ENCODE results near the gene PPP1R1C. TPM values are rescaled to one million over a fixed set of nuclear protein-coding genes. Genes with fewer than 3 reads are reported as not detected.

The PPP1R1C gene
- total RNA-seq, 2 experiments from 2014 or later, result not detected

DNA sequence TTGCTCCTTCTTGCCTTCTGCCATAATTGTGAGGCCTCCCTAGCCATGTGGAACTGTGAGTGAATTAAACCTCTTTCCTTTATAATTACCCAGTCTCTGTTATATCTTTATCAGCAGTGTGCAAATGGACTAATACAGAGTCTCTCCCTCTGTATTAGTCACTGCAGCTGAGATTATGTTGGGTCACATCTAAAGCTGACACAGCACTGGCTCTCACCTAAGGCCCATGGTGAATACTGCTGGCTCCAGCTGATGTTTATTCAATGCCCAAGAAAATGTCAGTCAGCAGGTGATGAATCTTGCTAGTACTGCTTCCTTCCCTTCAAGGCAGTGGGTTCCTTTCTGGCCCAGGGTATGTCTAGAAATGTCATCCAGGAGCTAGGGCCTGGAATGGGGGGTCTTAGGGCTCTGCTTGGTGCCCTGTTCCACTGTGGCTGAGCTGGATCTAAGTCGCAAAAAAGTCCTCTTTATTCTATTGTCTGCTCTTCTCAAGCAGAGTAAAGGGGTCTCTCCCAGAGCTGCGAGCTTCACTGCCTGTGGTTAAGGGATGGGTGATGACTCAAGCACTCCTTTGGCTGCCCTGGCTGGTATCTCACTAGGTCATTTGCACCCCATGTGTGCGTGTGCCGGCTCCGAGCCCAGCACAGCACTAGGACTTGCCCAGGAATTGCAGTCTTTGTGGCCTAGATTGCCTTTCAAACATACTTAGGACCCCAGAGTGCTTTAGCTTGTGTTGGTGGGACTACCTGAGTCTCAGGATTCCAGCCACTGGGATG lies 29.9 kb downstream of the PPP1R1C start:
- intact Hi-C loops (cut with micrococcal nuclease; ENCODE audit: unreplicated experiment), result no loop called here
- no TSS peak for BruUV-seq (replicated peaks)
- DNase-seq (ENCODE audit: low spot score), result no peak
- ChIA-PET CTCF (ENCODE audit: unreplicated experiment) (no interaction called here), POLR2A (no interaction called here)
- Histone ChIP-seq H2AFZ (ENCODE audit: low read length) (no peak overlapping the region), H3K4me2 (ENCODE audit: low read length) (no peak overlapping the region), H3K27ac (ENCODE audit: low read depth, low read length, poor library complexity, severe bottlenecking) (no peak overlapping the region), H3K4me1 (ENCODE audit: insufficient read depth, low read length, poor library complexity, severe bottlenecking) (no peaks in the 10 kb centered on the region), H3K36me3 (ENCODE audit: insufficient read depth, low read length) (no peaks in the 10 kb centered on the region), H3K4me3 (ENCODE audit: low read depth, low read length, poor library complexity, severe bottlenecking) (no peak overlapping the region), H3K79me2 (ENCODE audit: insufficient read depth, low read depth, low read length) (no peaks in the 10 kb centered on the region), H3K9me3 (ENCODE audit: low read length) (0 out of 2 replicates have a peak, but pooled peaks cover 4% of the 10 kb centered on the region), H3K9me2 (ENCODE audit: insufficient read depth, low read length) (no peaks in the 10 kb centered on the region), H4K20me1 (ENCODE audit: insufficient read depth, low read length) (no peaks in the 10 kb centered on the region)
- no peak for TF ChIP-seq EZH2phosphoT487 (IDR thresholded peaks at IDR 0.05; ENCODE audit: borderline replicate concordance, low read depth, low read length)
- TF ChIP-seq, protein P1, sequence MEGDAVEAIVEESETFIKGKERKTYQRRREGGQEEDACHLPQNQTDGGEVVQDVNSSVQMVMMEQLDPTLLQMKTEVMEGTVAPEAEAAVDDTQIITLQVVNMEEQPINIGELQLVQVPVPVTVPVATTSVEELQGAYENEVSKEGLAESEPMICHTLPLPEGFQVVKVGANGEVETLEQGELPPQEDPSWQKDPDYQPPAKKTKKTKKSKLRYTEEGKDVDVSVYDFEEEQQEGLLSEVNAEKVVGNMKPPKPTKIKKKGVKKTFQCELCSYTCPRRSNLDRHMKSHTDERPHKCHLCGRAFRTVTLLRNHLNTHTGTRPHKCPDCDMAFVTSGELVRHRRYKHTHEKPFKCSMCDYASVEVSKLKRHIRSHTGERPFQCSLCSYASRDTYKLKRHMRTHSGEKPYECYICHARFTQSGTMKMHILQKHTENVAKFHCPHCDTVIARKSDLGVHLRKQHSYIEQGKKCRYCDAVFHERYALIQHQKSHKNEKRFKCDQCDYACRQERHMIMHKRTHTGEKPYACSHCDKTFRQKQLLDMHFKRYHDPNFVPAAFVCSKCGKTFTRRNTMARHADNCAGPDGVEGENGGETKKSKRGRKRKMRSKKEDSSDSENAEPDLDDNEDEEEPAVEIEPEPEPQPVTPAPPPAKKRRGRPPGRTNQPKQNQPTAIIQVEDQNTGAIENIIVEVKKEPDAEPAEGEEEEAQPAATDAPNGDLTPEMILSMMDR (conservative IDR thresholded peaks at IDR 0.05; ENCODE audit: low read length), result no peak

- Histone ChIP-seq H3K9me2 (ENCODE audit: insufficient read depth, low read length) (no peaks in the 10 kb centered on the region), H3K79me2 (ENCODE audit: insufficient read depth, low read depth, low read length) (no peaks in the 10 kb centered on the region), H3K4me3 (ENCODE audit: low read depth, low read length, poor library complexity, severe bottlenecking) (no peak overlapping the region), H3K27ac (ENCODE audit: low read depth, low read length, poor library complexity, severe bottlenecking) (no peak overlapping the region), H4K20me1 (ENCODE audit: insufficient read depth, low read length) (no peaks in the 10 kb centered on the region), H3K9me3 (ENCODE audit: low read length) (no peaks in the 10 kb centered on the region), H3K4me2 (ENCODE audit: low read length) (no peak overlapping the region), H2AFZ (ENCODE audit: low read length) (no peak overlapping the region), H3K4me1 (ENCODE audit: insufficient read depth, low read length, poor library complexity, severe bottlenecking) (no peaks in the 10 kb centered on the region), H3K36me3 (ENCODE audit: insufficient read depth, low read length) (no peaks in the 10 kb centered on the region)
- DNase-seq (ENCODE audit: low spot score), result no peak
- ChIA-PET CTCF (ENCODE audit: unreplicated experiment) (no interaction called here), POLR2A (interaction anchor here (2.1 kb wide), 1 partner anchor 15 kb away, joined by 7 read pairs; no protein-coding TSS in a partner anchor)
- intact Hi-C loops (cut with micrococcal nuclease; ENCODE audit: unreplicated experiment), result no loop called here
- TF ChIP-seq, protein P1 (conservative IDR thresholded peaks at IDR 0.05; ENCODE audit: low read length), result no peak
- no peak for TF ChIP-seq EZH2phosphoT487 (IDR thresholded peaks at IDR 0.05; ENCODE audit: borderline replicate concordance, low read depth, low read length)
- BruUV-seq (replicated peaks), result no TSS peak
Measured at GRCh38 chr2:182018218-182018617, 32.6 kb downstream of the PPP1R1C start.

DNA sequence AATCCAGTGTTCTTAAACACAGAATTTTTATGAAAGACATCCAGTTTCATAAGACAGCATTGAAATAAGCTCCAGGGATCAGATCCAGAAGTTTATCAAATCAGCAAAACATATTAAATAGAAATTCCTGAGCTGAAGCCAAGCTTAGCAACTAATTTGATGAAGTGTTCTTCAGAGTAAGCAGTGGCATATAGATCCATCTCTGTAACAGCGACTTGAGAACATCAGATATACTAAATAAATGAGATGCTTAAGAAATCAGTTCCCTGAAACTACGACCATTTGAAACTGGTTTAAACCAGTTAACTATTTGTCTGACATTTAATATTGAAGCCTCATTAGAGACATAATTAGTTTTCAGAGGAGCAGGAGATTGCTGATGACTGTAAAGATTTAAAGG lies 34.1 kb downstream of the PPP1R1C start:
- Histone ChIP-seq H4K20me1 (ENCODE audit: insufficient read depth, low read length) (no peaks in the 10 kb centered on the region), H3K4me2 (ENCODE audit: low read length) (no peak overlapping the region), H3K27ac (ENCODE audit: low read depth, low read length, poor library complexity, severe bottlenecking) (no peak overlapping the region), H3K9me2 (ENCODE audit: insufficient read depth, low read length) (no peaks in the 10 kb centered on the region), H3K4me3 (ENCODE audit: low read depth, low read length, poor library complexity, severe bottlenecking) (no peak overlapping the region), H3K36me3 (ENCODE audit: insufficient read depth, low read length) (no peaks in the 10 kb centered on the region), H3K79me2 (ENCODE audit: insufficient read depth, low read depth, low read length) (no peaks in the 10 kb centered on the region), H2AFZ (ENCODE audit: low read length) (no peak overlapping the region), H3K9me3 (ENCODE audit: low read length) (no peaks in the 10 kb centered on the region), H3K4me1 (ENCODE audit: insufficient read depth, low read length, poor library complexity, severe bottlenecking) (no peaks in the 10 kb centered on the region)
- CTCF ChIA-PET (ENCODE audit: unreplicated experiment), result no interaction called here
- DNase-seq (ENCODE audit: low spot score), result no peak
- no TSS peak for BruUV-seq (replicated peaks)
- intact Hi-C loops (cut with micrococcal nuclease; ENCODE audit: unreplicated experiment), result no loop called here
- POLR2A ChIA-PET, result interaction anchor here (0.6 to 2.1 kb wide), 3 partner anchors 9 to 816 kb away, joined by 3 to 7 read pairs (median 3); no protein-coding TSS in a partner anchor
- TF ChIP-seq, protein P1 (conservative IDR thresholded peaks at IDR 0.05; ENCODE audit: low read length), result no peak
- no peak for TF ChIP-seq EZH2phosphoT487 (IDR thresholded peaks at IDR 0.05; ENCODE audit: borderline replicate concordance, low read depth, low read length)
